ENCODE data around the gene TBC1D22B.

TBC1D22B gene, protein sequence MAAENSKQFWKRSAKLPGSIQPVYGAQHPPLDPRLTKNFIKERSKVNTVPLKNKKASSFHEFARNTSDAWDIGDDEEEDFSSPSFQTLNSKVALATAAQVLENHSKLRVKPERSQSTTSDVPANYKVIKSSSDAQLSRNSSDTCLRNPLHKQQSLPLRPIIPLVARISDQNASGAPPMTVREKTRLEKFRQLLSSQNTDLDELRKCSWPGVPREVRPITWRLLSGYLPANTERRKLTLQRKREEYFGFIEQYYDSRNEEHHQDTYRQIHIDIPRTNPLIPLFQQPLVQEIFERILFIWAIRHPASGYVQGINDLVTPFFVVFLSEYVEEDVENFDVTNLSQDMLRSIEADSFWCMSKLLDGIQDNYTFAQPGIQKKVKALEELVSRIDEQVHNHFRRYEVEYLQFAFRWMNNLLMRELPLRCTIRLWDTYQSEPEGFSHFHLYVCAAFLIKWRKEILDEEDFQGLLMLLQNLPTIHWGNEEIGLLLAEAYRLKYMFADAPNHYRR

DNA sequence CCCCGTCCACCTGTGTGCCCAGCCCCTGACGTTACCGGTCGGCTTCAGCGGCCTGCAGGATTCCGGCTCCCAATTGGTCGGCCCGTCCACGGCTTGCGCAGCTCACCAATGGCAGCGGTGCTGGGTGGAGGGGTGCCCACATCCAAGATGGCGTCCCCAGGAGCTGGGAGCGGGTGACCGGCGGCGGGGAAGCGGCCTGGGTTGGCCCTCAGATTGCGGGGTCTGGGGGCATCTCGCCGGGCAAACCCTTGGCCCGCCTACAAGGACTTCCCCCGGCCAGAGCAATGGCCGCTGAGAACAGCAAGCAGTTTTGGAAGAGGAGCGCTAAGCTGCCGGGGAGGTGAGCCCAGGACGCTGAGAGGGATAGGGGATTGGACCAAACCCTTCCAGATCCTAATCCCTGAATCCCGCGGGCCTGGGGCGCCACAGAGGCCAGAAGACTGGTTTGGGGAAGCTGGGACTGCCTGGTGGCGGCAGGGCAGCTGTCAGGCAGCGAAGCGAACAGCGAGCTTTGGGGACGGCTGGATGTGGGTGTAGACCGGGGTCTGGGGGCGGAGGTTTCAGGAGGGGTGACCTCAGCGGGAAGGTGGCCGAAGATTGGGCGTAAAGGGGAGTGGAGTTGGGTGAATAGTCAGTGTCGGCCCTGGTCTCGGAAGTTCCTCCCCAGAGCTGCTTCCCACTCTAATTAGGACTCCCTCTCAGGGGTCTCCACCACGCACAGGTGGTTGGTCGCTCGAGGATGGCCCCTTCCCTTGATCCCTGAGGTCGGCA is at the start of gene TBC1D22B, which contains the start of gene TMEM217:
Gene TBC1D22B, plus strand, starts transcription at position 139 of the 771 bp plus-strand sequence. Its CDS starts 146 bp downstream, at position 285.
Gene TMEM217, minus strand, starts transcription at position 511 of the 771 bp plus-strand sequence. CDS start 39,114 bp downstream, outside the sequence.
- peak; percentile 94 to 96 for DNase-seq

DNA sequence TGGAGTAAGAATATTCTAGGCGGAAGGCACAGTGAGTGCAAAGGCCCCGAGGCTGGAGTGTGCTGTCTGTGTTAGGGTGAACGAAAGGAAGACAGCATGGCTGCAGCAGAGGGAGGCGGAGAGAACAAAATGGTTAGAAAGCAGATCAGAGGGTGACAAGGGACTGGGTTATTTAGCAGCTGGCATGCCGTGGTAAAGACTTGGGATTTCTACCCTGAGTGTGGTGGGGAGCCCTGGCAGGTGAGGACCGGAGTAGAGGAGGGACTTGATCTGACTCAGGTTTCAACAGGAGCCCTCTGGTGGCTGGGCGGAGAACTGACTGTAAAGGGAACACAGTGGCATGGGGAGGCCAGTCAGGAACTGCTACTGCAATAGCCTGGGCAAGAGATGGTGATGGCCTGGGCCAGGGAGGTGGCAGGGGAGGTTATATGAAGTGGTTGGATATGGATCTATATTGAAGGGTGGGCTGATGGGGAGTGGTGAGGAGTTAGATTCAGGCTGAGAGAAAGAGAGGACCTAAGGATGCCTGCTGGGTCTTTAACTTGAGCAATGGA is 49.6 kb upstream of the TBC1D22B start:
- peak; percentile 90 to 93 for DNase-seq

DNA sequence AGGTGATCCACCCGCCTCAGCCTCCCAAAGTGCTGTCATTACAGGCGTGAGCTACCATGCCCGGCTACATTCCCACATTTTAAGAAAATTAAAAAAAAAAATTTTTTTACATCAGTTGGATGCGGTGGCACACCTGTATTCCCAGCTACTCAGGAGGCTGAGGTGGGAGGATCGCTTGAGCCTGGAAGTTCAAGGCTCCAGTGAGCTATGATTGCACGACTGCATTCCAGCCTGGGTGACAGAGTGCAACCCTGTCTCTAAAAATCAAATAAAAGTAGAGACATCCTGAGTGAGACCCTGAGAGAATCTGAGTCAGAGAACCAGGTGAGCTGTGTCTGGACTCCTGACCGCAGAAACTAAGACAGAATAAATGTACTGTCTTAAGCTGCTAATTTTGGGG is 48.8 kb upstream of the TBC1D22B start:
- no peak for DNase-seq

DNA sequence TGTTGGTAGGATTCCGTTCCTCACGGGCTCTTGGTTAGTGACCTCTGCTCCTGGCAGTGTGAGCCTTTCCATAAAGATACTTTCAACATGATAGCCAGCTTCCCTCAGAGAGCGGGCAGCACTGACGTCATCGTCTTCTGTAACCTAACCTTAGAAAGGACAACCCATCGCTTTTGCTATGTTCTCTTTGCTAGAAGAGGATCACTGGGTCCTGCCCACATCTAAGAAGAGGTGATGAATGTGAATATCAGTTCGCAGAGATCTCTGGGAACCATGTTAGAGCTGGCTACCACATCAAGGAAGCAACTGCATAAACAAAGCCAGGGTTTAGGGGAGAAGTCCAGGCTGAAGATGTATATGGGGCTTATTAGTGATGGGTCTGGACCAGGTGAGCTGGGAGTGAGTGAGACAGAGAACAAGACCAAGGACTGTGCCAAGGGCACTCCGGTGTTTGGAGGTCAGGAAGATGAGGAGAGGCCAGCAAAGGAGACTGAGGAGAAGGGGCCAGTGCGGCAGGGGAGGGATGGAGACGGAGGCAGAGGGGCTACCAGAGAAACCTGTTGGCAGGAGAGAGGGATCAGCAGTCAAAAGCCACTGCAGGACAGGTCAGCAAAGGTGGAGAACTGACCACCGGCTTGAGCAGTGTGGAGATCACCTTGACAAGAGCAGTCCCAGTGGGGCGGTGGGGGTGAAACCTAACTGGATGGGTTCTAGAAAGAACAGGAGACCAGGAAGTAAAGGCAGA is 47.9 kb upstream of the TBC1D22B start:
- DNase-seq, result peak; percentile 53 to 81

DNA sequence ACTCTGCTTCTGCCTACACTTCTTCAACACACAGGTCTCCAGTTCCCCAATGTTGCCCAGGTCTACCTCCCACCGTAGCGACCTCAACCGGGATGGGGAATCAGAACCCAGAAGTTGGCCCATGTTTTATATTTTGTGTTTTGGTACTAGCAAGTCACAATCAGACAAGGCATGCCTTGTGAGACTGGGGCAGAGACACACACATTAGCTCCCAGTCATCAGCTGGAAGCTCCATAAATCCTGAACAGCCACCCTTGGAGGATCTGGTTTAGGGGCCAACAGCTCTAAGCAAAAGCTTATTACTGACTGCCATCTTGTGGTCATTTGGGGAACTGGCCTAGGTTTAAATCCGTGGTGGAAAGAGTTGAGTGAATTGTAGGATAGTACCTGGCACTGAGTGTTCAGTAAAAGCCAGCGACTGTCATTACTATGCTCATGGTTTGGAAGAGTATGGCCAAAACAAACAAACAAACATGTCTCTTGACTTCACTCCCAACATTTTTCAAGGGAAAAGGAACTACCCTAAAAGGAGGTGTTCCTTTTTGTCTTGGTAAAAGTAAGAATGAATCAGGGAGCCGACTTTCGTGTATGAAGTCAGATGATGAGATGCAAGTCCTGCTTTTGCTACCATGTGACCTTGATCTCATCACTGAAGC is 47.1 kb upstream of the TBC1D22B start:
- DNase-seq, result peak; percentile 80 to 88

DNA sequence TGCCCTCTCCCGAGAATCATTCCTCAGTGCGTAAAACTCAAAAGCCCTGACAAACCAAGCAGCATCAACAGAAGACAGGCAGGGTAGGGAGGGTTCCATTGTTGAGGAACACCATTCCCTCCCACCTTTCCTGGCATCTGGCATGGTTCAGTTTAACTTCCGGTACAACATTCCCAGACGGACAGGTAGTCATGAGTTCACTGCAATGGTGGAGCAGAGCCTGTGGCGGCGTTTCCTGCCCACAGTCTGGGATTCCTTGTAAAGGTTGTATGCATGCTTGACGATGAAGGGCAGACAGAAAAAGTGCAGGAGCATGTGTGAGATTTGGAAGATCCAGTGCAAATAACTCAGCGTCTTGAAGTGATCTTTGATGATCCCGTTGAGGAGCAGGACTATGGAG is 45.3 kb upstream of the TBC1D22B start:
- no peak for DNase-seq

DNA sequence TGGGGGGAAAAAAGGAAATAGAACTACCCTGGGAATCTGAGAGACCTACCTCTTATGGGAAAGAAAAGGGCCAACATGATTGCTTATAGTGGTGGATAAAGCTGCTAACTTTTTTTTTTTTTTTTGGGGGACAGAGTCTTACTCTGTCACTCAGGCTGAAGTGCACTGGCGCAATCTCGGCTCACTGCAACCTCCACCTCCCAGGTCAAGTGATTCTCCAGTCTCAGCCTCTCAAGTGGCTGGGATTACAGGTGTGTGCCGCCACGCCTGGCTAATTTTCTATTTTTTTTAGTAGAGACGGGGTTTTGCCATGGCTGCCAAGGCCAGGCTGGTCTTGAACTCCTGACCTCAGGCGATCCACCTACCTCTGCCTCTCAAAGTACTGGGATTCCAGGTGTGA is 39.5 kb upstream of the TBC1D22B start:
- no peak for DNase-seq

DNA sequence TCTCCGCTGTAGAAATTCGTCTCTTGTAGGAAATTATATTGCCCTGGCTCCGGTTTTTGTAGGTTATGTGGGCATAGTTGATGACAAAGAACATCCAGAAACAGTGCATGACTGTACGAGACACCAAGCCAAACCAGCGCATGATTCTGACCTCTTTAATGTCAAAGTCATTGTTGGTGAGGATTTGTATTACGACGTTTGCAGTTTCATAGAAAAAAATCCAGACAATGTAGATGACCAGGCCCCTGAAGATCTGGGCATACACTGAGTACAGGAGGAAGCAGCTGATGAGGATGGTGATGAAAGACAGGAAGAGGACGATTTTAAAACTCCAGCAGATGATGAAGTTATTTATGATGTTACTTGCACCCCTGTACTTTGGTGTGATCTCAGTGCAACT is 39.1 kb upstream of the TBC1D22B start:
- DNase-seq, result no peak

DNA sequence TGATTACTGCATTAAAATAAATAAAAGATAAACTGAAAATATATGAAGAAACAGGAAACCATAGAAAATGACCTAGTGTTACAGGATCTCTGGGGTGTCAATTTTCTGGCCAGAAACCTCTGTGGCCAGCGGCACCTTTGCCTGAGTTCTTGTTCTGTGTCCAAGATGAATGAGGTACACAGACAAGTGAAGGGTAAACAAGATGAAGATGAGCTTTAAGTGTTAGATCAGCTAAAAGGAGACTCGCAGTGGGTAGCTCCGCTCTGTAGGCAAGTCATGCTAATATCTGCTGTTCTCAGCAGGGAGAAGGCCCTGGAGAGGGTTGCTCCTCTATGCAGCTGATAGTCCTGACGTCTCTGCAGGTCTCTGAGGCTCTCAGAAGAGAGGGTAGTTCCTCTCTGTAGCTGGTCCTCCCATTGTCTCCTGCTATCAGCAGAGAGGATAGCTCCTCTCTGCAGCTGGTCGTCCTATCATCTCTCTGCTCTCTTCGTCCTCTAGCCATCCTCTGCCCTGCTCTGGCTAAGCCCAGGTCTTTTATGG is 35.9 kb upstream of the TBC1D22B start:
- no peak for DNase-seq

DNA sequence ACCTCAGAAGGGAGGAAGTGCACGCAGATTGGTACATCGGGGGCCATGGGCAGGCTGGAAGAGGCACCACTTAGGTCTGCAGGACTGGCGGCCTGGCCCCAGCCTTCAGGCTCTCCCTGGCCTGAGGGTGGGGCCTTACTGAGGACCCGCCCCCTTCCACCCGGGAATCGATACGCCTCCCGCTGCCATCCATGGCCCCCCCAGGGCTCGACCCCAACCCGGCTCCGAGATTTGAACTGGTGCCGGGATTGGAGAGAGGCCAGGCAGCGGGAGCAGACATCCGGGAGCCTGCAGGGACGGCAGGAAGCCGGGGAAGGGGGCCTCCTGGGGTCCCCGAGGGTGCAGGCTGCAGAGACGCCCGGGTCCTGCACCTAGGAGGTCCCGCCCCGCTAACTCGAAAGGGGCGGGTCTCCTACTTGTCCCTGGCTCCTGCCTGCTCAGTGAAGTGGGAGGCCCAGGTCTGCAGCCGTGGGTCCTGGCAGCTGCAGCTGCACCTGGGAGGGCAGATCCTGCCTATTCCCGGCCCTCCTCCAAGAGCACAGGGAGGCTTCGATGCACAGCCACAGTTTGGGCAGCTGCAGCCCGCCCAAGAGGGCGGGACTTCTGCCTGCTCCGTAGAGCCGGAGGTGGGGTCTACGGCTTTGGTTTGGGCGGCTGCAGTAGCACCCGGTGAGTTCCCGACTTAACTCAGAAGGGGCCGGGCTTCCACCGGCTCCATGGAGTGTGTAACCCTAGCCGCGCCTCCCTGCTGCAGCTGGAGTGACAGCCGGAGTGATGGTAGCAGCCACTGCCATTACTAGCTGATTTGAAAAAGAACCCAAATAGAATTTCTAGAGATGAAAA is 35.2 kb upstream of the TBC1D22B start:
- DNase-seq, result peak; percentile 61 to 75

DNA sequence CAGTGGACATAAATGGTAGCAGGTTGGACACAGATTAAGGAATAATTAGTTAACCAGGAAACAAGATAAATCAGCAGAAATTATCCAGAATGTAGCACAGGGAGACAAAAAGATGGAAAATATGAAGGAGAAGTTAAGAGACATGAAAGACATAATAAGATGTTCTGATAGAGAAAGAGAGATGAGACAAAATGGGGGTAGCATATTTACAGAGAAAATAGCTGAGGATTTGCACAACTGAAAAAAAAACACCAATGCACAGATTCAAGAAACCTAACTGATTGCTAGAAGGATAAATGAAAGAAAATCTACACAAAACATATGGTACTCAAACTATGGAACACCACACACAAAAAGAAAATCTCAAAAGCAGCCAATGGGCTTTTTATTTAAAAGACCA is 34.6 kb upstream of the TBC1D22B start:
- no peak for DNase-seq

DNA sequence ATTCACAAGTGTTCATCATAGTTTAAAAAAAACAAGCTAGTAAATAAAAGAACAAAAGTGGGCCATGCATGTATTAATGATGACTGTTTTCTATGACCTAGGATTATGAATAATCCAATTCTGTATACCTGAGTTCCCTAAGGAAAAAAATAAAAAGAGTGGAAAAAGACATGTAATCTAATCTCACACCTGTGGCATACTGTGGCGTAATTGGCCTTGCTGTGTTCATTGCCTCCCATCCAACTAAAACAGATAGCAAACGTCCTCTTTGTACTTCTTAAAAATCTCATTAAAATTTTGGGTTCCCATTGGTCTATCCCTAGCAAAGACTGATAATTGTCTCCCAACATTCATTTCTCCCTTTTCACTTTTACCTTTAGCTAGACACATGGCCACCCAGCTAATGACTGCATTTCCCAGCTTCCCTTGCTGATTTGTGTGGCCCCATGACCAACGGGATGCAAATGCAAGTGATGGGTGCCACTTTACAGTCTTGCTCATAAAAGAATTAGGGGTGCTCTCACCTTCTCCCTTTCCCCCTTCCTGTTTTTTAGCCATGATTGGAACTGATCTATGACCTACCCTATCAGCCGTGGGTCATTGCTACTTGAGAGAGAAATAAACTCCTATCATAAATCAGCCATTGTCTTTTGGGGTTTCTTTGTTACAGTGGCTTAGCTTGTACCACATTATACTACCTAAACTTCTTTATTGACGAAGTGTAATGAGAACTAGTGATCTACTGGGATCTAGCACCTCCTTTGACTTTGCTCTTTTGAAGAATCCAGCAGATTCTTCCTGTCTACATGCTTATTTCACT is 32.0 kb upstream of the TBC1D22B start:
- DNase-seq, result no peak

DNA sequence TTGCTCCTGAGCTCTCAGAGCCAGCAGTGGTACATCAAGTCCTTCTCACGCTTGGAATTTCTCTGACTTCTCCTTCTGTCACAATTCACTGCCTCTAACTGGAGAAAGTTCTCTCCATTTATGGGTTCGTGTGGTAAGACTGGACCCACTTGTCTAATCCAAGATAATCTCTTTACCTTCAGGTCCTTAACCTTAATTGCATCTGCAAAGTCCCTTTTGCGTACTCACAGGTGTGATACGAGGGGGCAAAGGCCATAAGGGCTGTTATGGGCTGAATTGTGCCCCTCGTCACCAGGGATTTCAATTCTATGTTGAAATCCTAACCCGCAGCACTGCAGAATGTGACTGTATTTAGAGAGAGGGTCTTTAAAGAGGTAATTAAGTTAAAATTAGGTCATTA is 27.5 kb upstream of the TBC1D22B start:
- DNase-seq, result no peak

DNA sequence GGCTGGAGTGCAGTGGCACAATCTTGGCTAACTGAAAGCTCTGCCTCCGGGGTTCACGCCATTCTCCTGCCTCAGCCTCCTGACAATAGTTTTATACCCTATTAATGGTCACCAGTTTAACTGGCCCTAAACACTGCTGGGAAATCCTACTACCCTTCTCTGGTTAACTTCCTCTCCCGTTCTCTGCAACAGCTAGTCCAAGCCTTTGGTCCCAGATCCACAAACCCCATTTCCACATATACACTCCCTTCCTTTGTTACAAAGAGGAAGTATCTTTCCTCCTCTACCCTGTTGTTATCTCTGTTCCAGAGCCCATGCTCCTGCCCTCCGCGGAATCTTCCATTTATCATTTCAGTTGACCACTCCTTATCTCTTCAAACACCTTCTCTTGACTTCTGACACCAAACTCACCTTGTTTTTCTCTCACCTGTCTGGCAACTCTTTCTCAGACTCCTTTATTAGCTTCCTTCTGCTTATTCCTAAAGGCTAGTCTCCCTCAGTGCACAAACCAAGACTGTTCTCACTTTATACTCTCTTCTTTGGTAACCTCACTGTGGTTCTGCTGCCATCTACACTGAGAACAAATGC is 25.0 kb upstream of the TBC1D22B start:
- DNase-seq, result no peak

DNA sequence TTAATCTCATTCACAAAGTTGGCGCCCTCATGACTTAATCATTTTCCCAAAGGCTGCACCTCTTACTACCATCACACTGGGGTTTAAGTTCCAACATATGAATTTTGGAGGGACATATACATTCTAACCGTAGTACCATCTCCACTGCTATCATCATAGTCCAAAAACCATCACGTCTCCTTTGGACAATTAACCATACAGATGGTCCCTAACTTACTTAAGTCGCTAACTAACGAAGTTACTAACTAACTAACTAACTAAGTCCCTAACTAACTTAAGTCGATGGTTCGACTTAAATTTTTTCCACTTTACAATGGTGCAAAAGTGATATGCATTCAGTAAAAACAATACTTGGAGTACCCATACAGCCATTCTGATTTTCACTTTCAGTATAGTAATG is 24.0 kb upstream of the TBC1D22B start:
- DNase-seq, result no peak

DNA sequence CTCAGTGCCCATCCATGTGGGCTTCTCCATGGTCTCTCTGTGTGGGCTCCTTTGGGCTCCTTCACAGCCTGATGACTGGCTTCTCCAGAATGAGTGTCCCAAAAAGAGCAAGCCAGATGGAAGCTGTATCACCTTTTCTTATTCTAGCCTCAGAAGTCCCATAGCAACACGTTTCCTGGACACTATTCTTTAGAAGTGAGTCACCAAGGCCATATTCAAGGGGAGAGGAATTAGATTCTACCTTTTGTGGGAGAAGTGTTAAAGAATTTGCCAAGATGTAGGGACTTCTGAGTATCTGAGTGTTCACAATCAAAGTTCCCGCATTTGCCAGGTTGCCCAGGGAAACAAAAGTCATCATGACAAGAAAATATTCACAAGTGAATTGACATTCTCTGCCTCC is 20.7 kb upstream of the TBC1D22B start:
- no peak for DNase-seq

DNA sequence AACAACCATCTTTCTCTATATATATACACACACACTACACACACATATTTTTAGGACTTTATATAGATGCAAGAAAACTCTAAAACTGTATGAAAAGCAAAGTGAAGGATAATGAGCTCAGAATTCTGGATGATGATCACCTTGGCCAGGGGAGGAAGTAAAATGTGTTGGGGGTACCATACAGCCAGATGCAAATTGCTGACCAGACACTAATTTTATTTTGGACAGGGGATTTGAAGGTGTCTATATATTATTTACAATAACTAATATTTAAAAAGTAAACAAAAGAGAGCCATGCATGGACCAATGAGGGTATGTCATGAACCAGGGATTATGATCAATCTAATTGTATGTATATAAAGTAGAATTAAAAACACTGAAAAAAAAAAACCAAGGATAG is 19.8 kb upstream of the TBC1D22B start:
- DNase-seq, result no peak

DNA sequence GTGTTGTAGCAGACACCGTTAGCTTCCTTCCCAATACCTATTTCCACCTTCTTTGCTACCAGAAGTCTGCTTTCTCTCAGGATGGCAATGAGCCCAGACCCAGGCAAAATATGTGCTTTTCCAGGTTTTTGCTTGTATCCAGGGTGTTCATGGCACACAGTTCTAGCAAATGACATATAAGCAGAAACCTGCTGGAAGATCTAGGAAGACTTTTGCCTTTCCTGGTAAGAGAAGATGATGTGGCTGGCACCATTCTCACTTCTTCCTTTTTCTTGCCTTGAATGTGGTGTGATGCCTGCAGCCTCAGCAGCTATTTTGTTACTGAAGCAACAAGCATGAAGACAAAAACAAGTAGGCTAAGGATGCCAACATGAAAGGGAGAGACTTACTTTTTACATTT is 19.2 kb upstream of the TBC1D22B start:
- DNase-seq, result no peak

DNA sequence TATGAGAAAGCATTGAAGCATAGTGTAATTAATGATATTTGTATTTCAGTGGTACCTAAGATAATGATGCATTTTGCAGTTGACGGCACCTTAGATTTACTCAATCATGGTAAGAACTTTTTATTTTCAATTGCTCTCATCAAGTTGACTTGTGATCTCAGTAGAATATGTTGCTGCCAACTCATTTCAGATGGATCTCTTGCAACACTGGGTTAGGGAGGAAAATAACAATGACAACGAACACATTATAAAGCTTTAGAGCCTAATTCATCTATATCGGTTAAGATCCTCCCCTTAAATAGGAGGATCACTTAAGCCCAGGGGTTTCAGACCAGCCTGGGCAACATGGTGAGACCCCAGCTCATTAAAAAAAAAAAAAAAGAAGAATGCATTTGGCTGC is 18.0 kb upstream of the TBC1D22B start:
- no peak for DNase-seq

Data from CD4-positive, alpha-beta T cell treated with Interferon alpha-2 for 1 hour (primary cell).